HEK293 (cell line): ENCODE data around the gene SRBD1.

Experiments used
- CTCF ChIA-PET: fragments of 350-600 bp; formaldehyde crosslinking; extraction: SDS; loops from one replicate; lab custom pipeline; 2021; ENCODE audit warnings: antibody characterized with exemption; lab: Yijun Ruan, JAX
- POLR2A ChIA-PET: fragments of 300-600 bp; formaldehyde crosslinking; extraction: SDS; loops from one replicate; lab custom pipeline; 2020; ENCODE audit warnings: antibody characterized with exemption, inconsistent platforms; lab: Yijun Ruan, JAX
- H3K27ac ChIP-seq: fragments of 200-500 bp; sonication (Bioruptor generic); 2 replicates; pipeline ENCODE4 v1.5.1; 2014; ENCODE audit warnings: low read depth, low read length, control low read depth, inconsistent platforms; ENCODE audit errors: extremely low read depth
- H3K36me3 ChIP-seq, 2 experiments: fragments of 200-500 bp in 1 of 2; sonication (Bioruptor generic) in 1 of 2; 1 replicate in 1 of 2; 2 replicates in 1 of 2; pipeline ENCODE4 v1.5.1; 2014 to 2017; ENCODE audit warnings: inconsistent platforms in 2 of 2, low read length in 2 of 2; ENCODE audit not compliant: control insufficient read depth in 2 of 2, insufficient read depth in 1 of 2
- H3K4me1 ChIP-seq: fragments of 200-500 bp; sonication (Bioruptor generic); 2 replicates; pipeline ENCODE4 v1.5.1; 2014; ENCODE audit warnings: mild to moderate bottlenecking, low read length, inconsistent platforms; ENCODE audit not compliant: control insufficient read depth, insufficient read depth
- H3K4me3 ChIP-seq: 2 replicates; pipeline ENCODE4 v1.5.1; 2011; ENCODE audit warnings: low read depth, mild to moderate bottlenecking, control low read depth, low read length, moderate library complexity
- H3K9me3 ChIP-seq: fragments of 200-500 bp; sonication (Bioruptor generic); 2 replicates; pipeline ENCODE4 v1.5.1; 2014; ENCODE audit warnings: low read depth, low read length, inconsistent platforms; ENCODE audit not compliant: control insufficient read depth, insufficient read depth
- BCL6B ChIP-seq: fragments of 450-650 bp; formaldehyde crosslinking; IDR thresholded peaks from 2 replicates; pipeline ENCODE4 v1.5.1; 2017; ENCODE audit warnings: missing biosample characterization, missing genetic modification characterization
- EGR2 ChIP-seq: fragments of 450-650 bp; formaldehyde crosslinking; IDR thresholded peaks from 2 replicates; pipeline ENCODE4 v1.5.1; 2016; ENCODE audit warnings: low read depth, missing biosample characterization, missing genetic modification characterization
- HOXC10 ChIP-seq: sonication (generic); formaldehyde crosslinking; IDR thresholded peaks from 2 replicates; pipeline ENCODE4 v1.8.1; 2023; ENCODE audit warnings: mild to moderate bottlenecking, missing genetic modification reagents
- SP3 ChIP-seq: fragments of 450-650 bp; formaldehyde crosslinking; IDR thresholded peaks from 2 replicates; pipeline ENCODE4 v1.5.1; 2016; ENCODE audit warnings: missing biosample characterization, missing genetic modification characterization
- ZBTB1 ChIP-seq: fragments of 450-650 bp; formaldehyde crosslinking; IDR thresholded peaks from 2 replicates; pipeline ENCODE4 v1.5.1; 2016; ENCODE audit warnings: missing biosample characterization, missing genetic modification characterization
- ZBTB8A ChIP-seq: fragments of 450-650 bp; formaldehyde crosslinking; IDR thresholded peaks from 2 replicates; pipeline ENCODE4 v1.5.1; 2016; ENCODE audit warnings: missing biosample characterization, missing genetic modification characterization
- ZFHX2 ChIP-seq: fragments of 450-650 bp; formaldehyde crosslinking; conservative IDR thresholded peaks from 2 replicates; pipeline ENCODE4 v1.5.1; 2016; ENCODE audit warnings: missing biosample characterization, missing genetic modification characterization
- ZNF146 ChIP-seq: fragments of 450-650 bp; formaldehyde crosslinking; IDR thresholded peaks from 2 replicates; pipeline ENCODE4 v1.5.1; 2016; ENCODE audit warnings: missing biosample characterization, missing genetic modification characterization
- ZNF202 ChIP-seq: fragments of 450-650 bp; formaldehyde crosslinking; IDR thresholded peaks from 2 replicates; pipeline ENCODE4 v1.5.1; 2016; ENCODE audit warnings: missing biosample characterization, missing genetic modification characterization, borderline replicate concordance
- ZNF211 ChIP-seq: fragments of 450-650 bp; formaldehyde crosslinking; IDR thresholded peaks from 2 replicates; pipeline ENCODE4 v1.5.1; 2016; ENCODE audit warnings: low read depth, missing biosample characterization, missing genetic modification characterization
- ZNF404 ChIP-seq: fragments of 450-650 bp; formaldehyde crosslinking; IDR thresholded peaks from 2 replicates; pipeline ENCODE4 v1.5.1; 2017; ENCODE audit warnings: missing biosample characterization, missing genetic modification characterization
- ZNF416 ChIP-seq: fragments of 450-650 bp; formaldehyde crosslinking; IDR thresholded peaks from 2 replicates; pipeline ENCODE4 v1.5.1; 2016; ENCODE audit warnings: missing biosample characterization, missing genetic modification characterization
- ZNF433 ChIP-seq: fragments of 450-650 bp; formaldehyde crosslinking; IDR thresholded peaks from 2 replicates; pipeline ENCODE4 v1.5.1; 2016; ENCODE audit warnings: missing biosample characterization, missing genetic modification characterization, low read depth
- ZNF548 ChIP-seq: fragments of 450-650 bp; formaldehyde crosslinking; IDR thresholded peaks from 2 replicates; pipeline ENCODE4 v1.5.1; 2016; ENCODE audit warnings: missing biosample characterization, missing genetic modification characterization
- ZNF558 ChIP-seq: fragments of 450-650 bp; formaldehyde crosslinking; IDR thresholded peaks from 2 replicates; pipeline ENCODE4 v1.5.1; 2016; ENCODE audit warnings: missing biosample characterization, missing genetic modification characterization
- ZNF560 ChIP-seq: fragments of 450-650 bp; formaldehyde crosslinking; IDR thresholded peaks from 2 replicates; pipeline ENCODE4 v1.5.1; 2017; ENCODE audit warnings: missing biosample characterization, missing genetic modification characterization, borderline replicate concordance
- ZNF571 ChIP-seq: fragments of 450-650 bp; formaldehyde crosslinking; IDR thresholded peaks from 2 replicates; pipeline ENCODE4 v1.5.0; 2017; ENCODE audit warnings: missing biosample characterization, missing genetic modification characterization
- ZNF701 ChIP-seq: fragments of 450-650 bp; formaldehyde crosslinking; IDR thresholded peaks from 2 replicates; pipeline ENCODE4 v1.5.1; 2016; ENCODE audit warnings: missing biosample characterization, missing genetic modification characterization
- ZNF837 ChIP-seq: fragments of 450-650 bp; formaldehyde crosslinking; IDR thresholded peaks from 2 replicates; pipeline ENCODE4 v1.5.1; 2016; ENCODE audit warnings: missing biosample characterization, missing genetic modification characterization
- ZNF843 ChIP-seq: fragments of 450-650 bp; formaldehyde crosslinking; IDR thresholded peaks from 2 replicates; pipeline ENCODE4 v1.5.1; 2016; ENCODE audit warnings: missing biosample characterization, missing genetic modification characterization
- ZXDB ChIP-seq: fragments of 450-650 bp; formaldehyde crosslinking; IDR thresholded peaks from 2 replicates; pipeline ENCODE4 v1.5.1; 2016; ENCODE audit warnings: missing biosample characterization, missing genetic modification characterization
- TF ChIP-seq, protein P1 (sequence below): fragments of 450-650 bp; formaldehyde crosslinking; IDR thresholded peaks from 2 replicates; pipeline ENCODE4 v1.5.0; 2017; ENCODE audit warnings: missing biosample characterization, missing genetic modification characterization, borderline replicate concordance

The SRBD1 gene

GRCh38 chr2:45602624-45603023 is 8.4 kb downstream of the SRBD1 start:
- CTCF ChIA-PET: interaction anchor here (0.6 to 1.6 kb wide), 4 partner anchors 16 to 391 kb away, joined by 3 to 6 read pairs (median 3); no protein-coding TSS in a partner anchor

DNA sequence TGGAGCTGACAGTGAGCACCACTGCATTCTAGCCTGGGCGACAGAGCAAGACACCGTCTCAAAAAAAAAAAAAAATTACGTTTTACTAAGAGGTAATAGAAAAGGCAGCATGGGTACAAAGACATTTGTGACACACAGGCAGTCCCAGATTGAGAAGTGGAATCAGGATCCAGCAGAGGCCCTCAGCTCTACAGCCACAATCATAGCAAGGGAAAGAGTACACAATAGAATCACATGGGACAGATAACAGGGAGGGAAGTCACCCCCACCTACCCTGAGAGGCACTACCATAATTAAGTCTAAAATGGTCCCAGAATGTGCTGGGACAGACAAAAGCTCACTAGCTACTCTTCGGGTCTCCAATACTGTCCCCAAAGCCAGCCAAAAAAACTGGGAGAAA is 12.5 kb downstream of the SRBD1 start:
- Histone ChIP-seq H3K4me1 (no peaks in the 10 kb centered on the region), H3K36me3 (peaks cover 30 to 73% of the 10 kb centered on the region in 2 experiments)
- TF ChIP-seq SP3 (tag by site-specific recombination) (no peak), HOXC10 (CRISPR knock-in tag) (no peak), ZNF146 (no peak), ZBTB8A (tag by site-specific recombination) (no peak)
- TF ChIP-seq, protein P1, sequence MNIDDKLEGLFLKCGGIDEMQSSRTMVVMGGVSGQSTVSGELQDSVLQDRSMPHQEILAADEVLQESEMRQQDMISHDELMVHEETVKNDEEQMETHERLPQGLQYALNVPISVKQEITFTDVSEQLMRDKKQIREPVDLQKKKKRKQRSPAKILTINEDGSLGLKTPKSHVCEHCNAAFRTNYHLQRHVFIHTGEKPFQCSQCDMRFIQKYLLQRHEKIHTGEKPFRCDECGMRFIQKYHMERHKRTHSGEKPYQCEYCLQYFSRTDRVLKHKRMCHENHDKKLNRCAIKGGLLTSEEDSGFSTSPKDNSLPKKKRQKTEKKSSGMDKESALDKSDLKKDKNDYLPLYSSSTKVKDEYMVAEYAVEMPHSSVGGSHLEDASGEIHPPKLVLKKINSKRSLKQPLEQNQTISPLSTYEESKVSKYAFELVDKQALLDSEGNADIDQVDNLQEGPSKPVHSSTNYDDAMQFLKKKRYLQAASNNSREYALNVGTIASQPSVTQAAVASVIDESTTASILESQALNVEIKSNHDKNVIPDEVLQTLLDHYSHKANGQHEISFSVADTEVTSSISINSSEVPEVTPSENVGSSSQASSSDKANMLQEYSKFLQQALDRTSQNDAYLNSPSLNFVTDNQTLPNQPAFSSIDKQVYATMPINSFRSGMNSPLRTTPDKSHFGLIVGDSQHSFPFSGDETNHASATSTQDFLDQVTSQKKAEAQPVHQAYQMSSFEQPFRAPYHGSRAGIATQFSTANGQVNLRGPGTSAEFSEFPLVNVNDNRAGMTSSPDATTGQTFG (tag by site-specific recombination): no peak

More at GRCh38 chr2:45602624-45603023, 8.4 kb downstream of the SRBD1 start:
- POLR2A ChIA-PET: no interaction called here
- no peaks in the 10 kb centered on the region for H3K9me3 ChIP-seq
- no peak overlapping the region for H3K27ac ChIP-seq
- H3K36me3 ChIP-seq: peaks cover 30 to 72% of the 10 kb centered on the region in 2 experiments
- no peaks in the 10 kb centered on the region for H3K4me1 ChIP-seq
- no peak overlapping the region for H3K4me3 ChIP-seq
- no peak for TF ChIP-seq ZNF416 (tag by site-specific recombination)
- no peak for TF ChIP-seq ZNF404 (tag by site-specific recombination)

DNA sequence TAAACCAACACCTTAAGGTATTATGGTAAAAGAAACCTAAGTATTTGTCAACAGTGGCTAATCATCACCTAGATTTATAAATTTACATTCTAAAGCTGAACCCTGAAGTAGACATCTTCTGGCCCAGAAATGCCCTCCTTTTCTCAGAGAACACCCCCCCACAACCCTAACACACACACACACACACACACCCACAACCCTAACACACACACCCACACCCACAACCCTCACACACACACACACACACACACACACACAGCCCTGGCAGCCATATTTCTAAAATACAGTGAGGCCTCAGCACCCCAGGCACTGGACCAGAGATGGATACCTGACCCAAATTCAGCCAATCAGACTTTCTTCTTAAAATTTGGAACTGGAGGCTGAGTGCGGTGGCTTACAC is 14.3 kb downstream of the SRBD1 start:
- CTCF ChIA-PET: interaction anchor here (1.4 to 1.6 kb wide), 2 partner anchors 11 kb away, joined by 4 to 15 read pairs; no protein-coding TSS in a partner anchor
- H3K27ac ChIP-seq: no peak overlapping the region
- no peaks in the 10 kb centered on the region for H3K4me1 ChIP-seq
- H3K9me3 ChIP-seq: no peaks in the 10 kb centered on the region
- TF ChIP-seq ZNF202 (tag by site-specific recombination): no peak
- TF ChIP-seq ZXDB (tag by site-specific recombination): no peak
- TF ChIP-seq ZFHX2 (tag by site-specific recombination): peak; percentile 63; the same call in 1 of the 2 replicates
- peak; percentile 58 for TF ChIP-seq EGR2
- POLR2A ChIA-PET: no interaction called here
- no peak overlapping the region for H3K4me3 ChIP-seq
- H3K36me3 ChIP-seq: peaks cover 28 to 66% of the 10 kb centered on the region in 2 experiments

More for the DNA sequence above, 12.5 kb downstream of the SRBD1 start:
- no peaks in the 10 kb centered on the region for H3K9me3 ChIP-seq
- CTCF ChIA-PET: interaction anchor here (1.0 kb wide), 1 partner anchor 8 kb away, joined by 3 read pairs; no protein-coding TSS in a partner anchor
- H3K4me3 ChIP-seq: no peak overlapping the region
- POLR2A ChIA-PET: interaction anchor here (0.9 kb wide), 1 partner anchor 10 kb away, joined by 3 read pairs; no protein-coding TSS in a partner anchor
- H3K27ac ChIP-seq: no peak overlapping the region

DNA sequence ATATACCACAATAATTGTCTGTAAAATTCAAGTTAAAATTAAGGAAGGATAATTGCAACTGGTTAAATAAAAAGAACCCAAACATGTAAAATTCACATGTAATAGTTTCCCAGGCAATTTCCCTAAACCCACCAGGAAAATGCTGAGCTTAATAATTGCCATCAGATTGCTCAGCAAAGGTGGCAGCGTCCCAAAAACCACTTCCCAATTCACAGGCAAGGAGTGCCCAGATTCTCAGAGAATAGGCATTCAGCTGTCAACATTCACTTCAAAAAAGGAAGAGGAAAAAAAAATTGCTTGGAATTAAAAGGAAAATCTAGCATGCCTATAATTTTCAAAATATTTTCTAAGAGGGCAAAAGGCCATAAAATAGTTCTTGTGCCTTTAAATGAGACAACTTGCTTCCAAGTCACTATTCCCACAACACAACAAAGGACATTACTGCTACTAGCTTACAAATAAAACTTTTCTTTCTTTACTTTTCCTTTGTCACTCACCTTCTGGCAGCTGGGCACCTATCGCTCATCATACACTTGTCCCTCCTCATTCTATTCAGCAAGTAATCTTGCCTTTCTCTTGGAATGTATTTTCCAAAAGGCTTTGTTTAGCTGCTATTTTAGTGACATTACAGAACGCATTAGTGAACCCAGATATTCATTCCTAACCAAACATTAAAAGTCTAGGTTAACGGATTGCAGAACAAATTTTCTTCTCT is 15.2 kb downstream of the SRBD1 start:
- peaks cover 28 to 60% of the 10 kb centered on the region in 2 experiments for H3K36me3 ChIP-seq
- TF ChIP-seq ZNF571 (tag by site-specific recombination) (no peak), ZNF701 (tag by site-specific recombination) (no peak), ZNF433 (tag by site-specific recombination) (no peak), ZNF843 (tag by site-specific recombination) (no peak), ZNF837 (tag by site-specific recombination) (no peak), ZNF560 (tag by site-specific recombination) (no peak), BCL6B (tag by site-specific recombination) (no peak), ZNF548 (no peak), ZNF558 (tag by site-specific recombination) (no peak), ZBTB1 (no peak), ZNF211 (tag by site-specific recombination) (no peak)
- TF ChIP-seq, all 188 proteins: peak for 0
- H3K9me3 ChIP-seq: no peaks in the 10 kb centered on the region
- CTCF ChIA-PET: interaction anchor here (0.7 to 1.6 kb wide), 3 partner anchors 11 to 1491 kb away, joined by 3 to 15 read pairs (median 4); no protein-coding TSS in a partner anchor
- no peak overlapping the region for H3K4me3 ChIP-seq
- POLR2A ChIA-PET: no interaction called here
- no peak overlapping the region for H3K27ac ChIP-seq
- no peaks in the 10 kb centered on the region for H3K4me1 ChIP-seq
